ENCODE measurements around the gene AAK1. TPM values are rescaled to one million over a fixed set of nuclear protein-coding genes. Genes with fewer than 3 reads are reported as not detected.

AAK1 gene
- total RNA-seq, 1 experiment from 2014 or later = 30.6 TPM

DNA sequence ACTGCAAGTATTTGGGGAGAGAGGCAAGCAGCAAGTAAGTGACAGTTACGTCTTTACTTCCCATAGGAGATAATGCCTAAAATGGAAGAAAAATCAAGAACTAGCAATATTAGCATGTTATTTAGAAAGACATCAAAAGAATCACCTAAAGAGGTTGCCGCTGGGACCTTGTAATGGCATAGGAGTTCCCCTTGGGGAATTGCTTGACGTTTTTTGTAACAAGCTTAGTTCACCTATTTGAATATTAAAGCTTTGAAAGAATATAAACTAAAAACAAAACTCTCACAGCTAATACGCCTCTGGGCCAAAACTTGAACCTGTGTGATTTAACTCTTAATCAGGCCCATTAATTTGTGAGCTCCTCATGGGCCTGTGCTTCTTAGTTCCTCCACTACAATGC lies 89.0 kb downstream of the AAK1 start:
- no peak overlapping the region for H2BK12ac ChIP-seq (ENCODE audit: insufficient read length, low read depth, low read length)
- no peak overlapping the region for H3K23ac ChIP-seq (ENCODE audit: insufficient read length, low read depth, low read length)
- H2AK5ac ChIP-seq (ENCODE audit: insufficient read length, low read length) = no peak overlapping the region
- Mint-ChIP-seq H3K9me3 (no peaks in the 10 kb centered on the region), H3K4me3 (no peak overlapping the region), H3K4me1 (peaks cover under 1 to 1% of the 10 kb centered on the region in 2 experiments; a peak in 2 of 4 replicates), H3K36me3 (ENCODE audit: insufficient read depth in 1 of 3, low read depth in 3 of 3) (peaks cover 0 to 14% (median 2%) of the 10 kb centered on the region in 3 experiments; a peak in 3 of 7 replicates), H3K27me3 (ENCODE audit: low read depth) (no peaks in the 10 kb centered on the region), H3K27ac (no peak overlapping the region; a peak in 2 of 7 replicates)
- H2BK20ac ChIP-seq (ENCODE audit: low read depth, low read length, poor library complexity, severe bottlenecking) = no peak overlapping the region
- H3K79me1 ChIP-seq (ENCODE audit: insufficient read depth, low read depth, low read length, poor library complexity, severe bottlenecking) = no peaks in the 10 kb centered on the region
- H3K4ac ChIP-seq (ENCODE audit: low read depth, low read length) = no peak overlapping the region
- TF ChIP-seq, protein P1, sequence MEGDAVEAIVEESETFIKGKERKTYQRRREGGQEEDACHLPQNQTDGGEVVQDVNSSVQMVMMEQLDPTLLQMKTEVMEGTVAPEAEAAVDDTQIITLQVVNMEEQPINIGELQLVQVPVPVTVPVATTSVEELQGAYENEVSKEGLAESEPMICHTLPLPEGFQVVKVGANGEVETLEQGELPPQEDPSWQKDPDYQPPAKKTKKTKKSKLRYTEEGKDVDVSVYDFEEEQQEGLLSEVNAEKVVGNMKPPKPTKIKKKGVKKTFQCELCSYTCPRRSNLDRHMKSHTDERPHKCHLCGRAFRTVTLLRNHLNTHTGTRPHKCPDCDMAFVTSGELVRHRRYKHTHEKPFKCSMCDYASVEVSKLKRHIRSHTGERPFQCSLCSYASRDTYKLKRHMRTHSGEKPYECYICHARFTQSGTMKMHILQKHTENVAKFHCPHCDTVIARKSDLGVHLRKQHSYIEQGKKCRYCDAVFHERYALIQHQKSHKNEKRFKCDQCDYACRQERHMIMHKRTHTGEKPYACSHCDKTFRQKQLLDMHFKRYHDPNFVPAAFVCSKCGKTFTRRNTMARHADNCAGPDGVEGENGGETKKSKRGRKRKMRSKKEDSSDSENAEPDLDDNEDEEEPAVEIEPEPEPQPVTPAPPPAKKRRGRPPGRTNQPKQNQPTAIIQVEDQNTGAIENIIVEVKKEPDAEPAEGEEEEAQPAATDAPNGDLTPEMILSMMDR (conservative IDR thresholded peaks at IDR 0.05) = no peak
- peaks cover 3% of the 10 kb centered on the region; the same call in 1 of the 2 replicates for H3K4me1 ChIP-seq (ENCODE audit: insufficient read depth, low read length)
- no peak for DNase-seq
- H3T11ph ChIP-seq (ENCODE audit: low read length) = no peak overlapping the region
- H2BK15ac ChIP-seq (ENCODE audit: low read depth, low read length) = no peak overlapping the region
- no peak overlapping the region for H4K5ac ChIP-seq (ENCODE audit: insufficient read length, low read depth, low read length)
- H3K9me3 ChIP-seq (ENCODE audit: control insufficient read depth, low read depth, low read length) = no peaks in the 10 kb centered on the region
- H3K23me2 ChIP-seq (ENCODE audit: insufficient read length, low read depth, low read length, poor library complexity, severe bottlenecking) = no peaks in the 10 kb centered on the region
- no peak overlapping the region for H3K4me2 ChIP-seq (ENCODE audit: insufficient read depth, insufficient read length, low read length)
- H3K27ac ChIP-seq (ENCODE audit: insufficient read length, low read depth, low read length) = no peak overlapping the region
- no peaks in the 10 kb centered on the region for H3K79me2 ChIP-seq (ENCODE audit: insufficient read depth, low read length)
- H3K18ac ChIP-seq (ENCODE audit: insufficient read length, low read depth, low read length) = no peak overlapping the region
- no peak overlapping the region for H4K8ac ChIP-seq (replicated peaks; ENCODE audit: insufficient read length, low read depth, low read length)
- H3K27me3 ChIP-seq (ENCODE audit: insufficient read depth, low read length) = no peaks in the 10 kb centered on the region
- no peak overlapping the region for H2BK120ac ChIP-seq (ENCODE audit: low read depth, low read length, poor library complexity, severe bottlenecking)
- no peak overlapping the region for H4K91ac ChIP-seq (ENCODE audit: insufficient read length, low read depth, low read length)
- H3K56ac ChIP-seq (ENCODE audit: insufficient read length, low read depth, low read length) = no peak overlapping the region
- H3K9ac ChIP-seq (ENCODE audit: extremely low read depth, insufficient read length, low read length) = no peak overlapping the region
- no peak overlapping the region for H2BK5ac ChIP-seq (ENCODE audit: insufficient read length, low read length)
- WGBS (ENCODE audit: extremely low coverage, insufficient read length, low lambda C conversion rate) = no CpG with 5 or more reads among the region's 4 CpGs
- H4K20me1 ChIP-seq (ENCODE audit: control insufficient read depth, insufficient read depth, insufficient read length) = no peaks in the 10 kb centered on the region
- no peak overlapping the region for H3K14ac ChIP-seq (ENCODE audit: insufficient read depth, low read length)
- H2AFZ ChIP-seq (ENCODE audit: low read length) = no peak overlapping the region
